A549 (cell line): ENCODE results near the gene DDO. TPM values are rescaled to one million over a fixed set of nuclear protein-coding genes. Genes with fewer than 3 reads are reported as not detected.

ENCODE experiments used
- ATAC-seq, 2 experiments: fragments of 200-7000 bp in 1 of 2; fragments of >200 bp in 1 of 2; cut with Nextera tagmentation in 1 of 2; cut with Tn5 transposase in 1 of 2; 3 replicates each; pipeline versions ENCODE4 v1.8.0 to v1.9.1; 2018 to 2020; ENCODE audit warnings: mild to moderate bottlenecking in 1 of 2, moderate library complexity in 1 of 2
- CTCF ChIA-PET: fragments of 300-600 bp; sonication (Branson Sonifier 250); formaldehyde crosslinking; extraction: SDS; loops from one replicate; lab custom pipeline; 2021; ENCODE audit warnings: antibody characterized with exemption, inconsistent platforms; lab: Yijun Ruan, JAX
- POLR2A ChIA-PET: fragments of 350-600 bp; formaldehyde crosslinking; extraction: SDS; loops from one replicate; lab custom pipeline; 2021; ENCODE audit warnings: antibody characterized with exemption, inconsistent platforms; lab: Yijun Ruan, JAX
- DNase-seq, 2 experiments: peaks; one replicate each; pipeline versions ENCODE4 v3.0.0 to v3.0.0-alpha.2; 2011 to 2016; ENCODE audit warnings: low read depth in 1 of 2, low spot score in 1 of 2
- FAIRE-seq: peaks from 2 replicates; lab custom pipeline; 2011; peaks lifted over from hg19 to GRCh38; lab: Jason Lieb, UNC
- H3K27ac ChIP-seq, 2 experiments: fragments of >200 bp; sonication (Bioruptor Twin); formaldehyde crosslinking; 3 replicates each; pipeline ENCODE4 v1.5.1; 2016 to 2017
- H3K4me1 ChIP-seq: fragments of >200 bp; sonication (Bioruptor Twin); formaldehyde crosslinking; 3 replicates; pipeline ENCODE4 v1.6.1; 2016
- H3K4me2 ChIP-seq: fragments of >200 bp; sonication (Bioruptor Twin); formaldehyde crosslinking; 3 replicates; pipeline ENCODE4 v1.6.1; 2016
- H3K4me3 ChIP-seq: fragments of >200 bp; sonication (Bioruptor Twin); formaldehyde crosslinking; 3 replicates; pipeline ENCODE4 v1.5.1; 2016
- H3K9me3 ChIP-seq: fragments of >200 bp; sonication (Bioruptor Twin); formaldehyde crosslinking; 3 replicates; pipeline ENCODE4 v1.6.1; 2016
- EHMT2 ChIP-seq: fragments of 200-600 bp; sonication (generic); IDR thresholded peaks from 2 replicates; pipeline ENCODE4 v1.6.1; 2016; ENCODE audit warnings: antibody characterized with exemption, low read depth, mild to moderate bottlenecking, moderate library complexity
- ESRRA ChIP-seq: fragments of 150-350 bp; IDR thresholded peaks from 2 replicates; pipeline ENCODE4 v1.6.1; 2014; ENCODE audit warnings: mild to moderate bottlenecking, low read length, borderline replicate concordance
- HDAC2 ChIP-seq: fragments of 200-600 bp; sonication (generic); IDR thresholded peaks from 2 replicates; pipeline ENCODE4 v1.6.1; 2016
- HES2 ChIP-seq: fragments of >200 bp; sonication (Bioruptor Twin); formaldehyde crosslinking; IDR thresholded peaks from 2 replicates; pipeline ENCODE4 v1.6.1; 2016
- HEYL ChIP-seq: fragments of 250-450 bp; sonication (Bioruptor Pico); IDR thresholded peaks from 2 replicates; pipeline ENCODE4 v1.8.0; 2021; ENCODE audit warnings: mild to moderate bottlenecking, moderate library complexity
- HMGXB4 ChIP-seq: fragments of 250-450 bp; sonication (Bioruptor Pico); IDR thresholded peaks from 2 replicates; pipeline ENCODE4 v1.5.0; 2021; ENCODE audit warnings: mild to moderate bottlenecking, moderate library complexity, borderline replicate concordance
- HOXA7 ChIP-seq: fragments of 250-450 bp; sonication (Bioruptor Pico); IDR thresholded peaks from 2 replicates; pipeline ENCODE4 v1.5.0; 2020; ENCODE audit warnings: mild to moderate bottlenecking, moderate library complexity
- KDM1A ChIP-seq: fragments of 200-600 bp; sonication (generic); IDR thresholded peaks from 2 replicates; pipeline ENCODE4 v1.6.1; 2016; ENCODE audit warnings: low read depth, mild to moderate bottlenecking
- NPAS2 ChIP-seq: fragments of 250-450 bp; sonication (Bioruptor Pico); IDR thresholded peaks from 2 replicates; pipeline ENCODE4 v1.8.0; 2022; ENCODE audit warnings: mild to moderate bottlenecking, moderate library complexity, borderline replicate concordance
- PHF8 ChIP-seq: fragments of 200-600 bp; sonication (generic); IDR thresholded peaks from 2 replicates; pipeline ENCODE4 v1.6.1; 2016; ENCODE audit warnings: low read depth, mild to moderate bottlenecking, antibody characterized with exemption, moderate library complexity, borderline replicate concordance
- RFX5 ChIP-seq: fragments of 450-650 bp; IDR thresholded peaks from 2 replicates; pipeline ENCODE4 v1.7.1; 2014; ENCODE audit warnings: antibody characterized with exemption, mild to moderate bottlenecking, moderate library complexity
- TFCP2L1 ChIP-seq: fragments of 250-450 bp; sonication (Bioruptor Pico); IDR thresholded peaks from 2 replicates; pipeline ENCODE4 v1.5.0; 2021; ENCODE audit warnings: mild to moderate bottlenecking
- ZC3H11A ChIP-seq: fragments of 450-650 bp; IDR thresholded peaks from 2 replicates; pipeline ENCODE4 v1.6.1; 2014; ENCODE audit warnings: antibody characterized with exemption, mild to moderate bottlenecking
- ZFP36 ChIP-seq: fragments of 450-650 bp; IDR thresholded peaks from 2 replicates; pipeline ENCODE4 v1.6.1; 2014; ENCODE audit warnings: borderline replicate concordance; ENCODE audit not compliant: partially characterized antibody
- ZNF302 ChIP-seq: fragments of 250-450 bp; sonication (Bioruptor Pico); IDR thresholded peaks from 2 replicates; pipeline ENCODE4 v1.9.0; 2021; ENCODE audit warnings: inconsistent platforms, mild to moderate bottlenecking, moderate library complexity
- WGBS: methylation state at CpG from one replicate; pipeline ENCODE4 v1.1.6; 2017; ENCODE audit errors: missing lambda C conversion rate; 5-methylcytosine and 5-hydroxymethylcytosine counted together
- polyA plus RNA-seq, 4 experiments: library from polyadenylated mRNA; depleted of rRNA in 3 of 4; stranded (reverse); fragments of >200 nt; fragmentation: RNase III in 1 of 4; extraction: RNeasy Plus Mini Kit Qiagen cat#74134 plus additional on column Dnase treatment in 1 of 4; gene quantifications; 2 replicates in 3 of 4; 3 replicates in 1 of 4; pipeline ENCODE4 v1.2.3, GENCODE V29; 2011 to 2017
- TF ChIP-seq, protein P1 (sequence below): fragments of 200-600 bp; sonication (generic); IDR thresholded peaks from 2 replicates; pipeline ENCODE4 v1.6.1; 2016; ENCODE audit warnings: antibody characterized with exemption, mild to moderate bottlenecking, moderate library complexity
- TF ChIP-seq, protein P2 (sequence below): fragments of 250-450 bp; sonication (Bioruptor Pico); IDR thresholded peaks from 2 replicates; pipeline ENCODE4 v1.5.0; 2020; ENCODE audit warnings: low read depth, mild to moderate bottlenecking, moderate library complexity

DDO gene
- polyA plus RNA-seq, 2 of the 4 experiments (the other 2 are of a cell fraction): 0.04 to 0.05 TPM

DNA sequence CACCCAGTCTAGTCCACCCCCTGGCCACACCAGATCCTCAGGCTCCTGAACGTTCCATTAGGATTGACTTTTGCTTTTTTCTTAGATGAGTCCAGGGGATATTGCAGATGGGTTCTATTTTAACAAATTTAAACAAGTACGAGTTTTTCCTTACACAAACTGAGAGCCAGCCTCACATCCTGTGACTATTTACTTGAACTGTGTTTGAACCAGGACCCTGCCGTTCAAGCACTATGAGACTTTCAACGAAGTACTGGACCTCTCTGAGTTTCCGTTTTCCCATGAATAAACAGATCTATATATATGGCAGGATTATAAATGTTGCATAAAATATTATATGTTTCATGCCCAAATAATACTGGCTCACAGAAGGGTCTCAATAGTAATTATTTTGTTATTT lies 55.8 kb downstream of the DDO start:
- H3K9me3 ChIP-seq: no peaks in the 10 kb centered on the region
- no peak overlapping the region for H3K4me3 ChIP-seq
- FAIRE-seq (no peak), ATAC-seq (no peak), DNase-seq (no peak)
- CTCF ChIA-PET: no interaction called here
- 57% methylated on average over 5 of the region's 5 CpGs for WGBS
- no peaks in the 10 kb centered on the region for H3K4me1 ChIP-seq
- H3K4me2 ChIP-seq: no peak overlapping the region
- POLR2A ChIA-PET: no interaction called here
- no peak overlapping the region for H3K27ac ChIP-seq
- TF ChIP-seq HOXA7 (CRISPR knock-in tag): no peak
- TF ChIP-seq PHF8: no peak
- no peak for TF ChIP-seq EHMT2
- TF ChIP-seq, protein P1, sequence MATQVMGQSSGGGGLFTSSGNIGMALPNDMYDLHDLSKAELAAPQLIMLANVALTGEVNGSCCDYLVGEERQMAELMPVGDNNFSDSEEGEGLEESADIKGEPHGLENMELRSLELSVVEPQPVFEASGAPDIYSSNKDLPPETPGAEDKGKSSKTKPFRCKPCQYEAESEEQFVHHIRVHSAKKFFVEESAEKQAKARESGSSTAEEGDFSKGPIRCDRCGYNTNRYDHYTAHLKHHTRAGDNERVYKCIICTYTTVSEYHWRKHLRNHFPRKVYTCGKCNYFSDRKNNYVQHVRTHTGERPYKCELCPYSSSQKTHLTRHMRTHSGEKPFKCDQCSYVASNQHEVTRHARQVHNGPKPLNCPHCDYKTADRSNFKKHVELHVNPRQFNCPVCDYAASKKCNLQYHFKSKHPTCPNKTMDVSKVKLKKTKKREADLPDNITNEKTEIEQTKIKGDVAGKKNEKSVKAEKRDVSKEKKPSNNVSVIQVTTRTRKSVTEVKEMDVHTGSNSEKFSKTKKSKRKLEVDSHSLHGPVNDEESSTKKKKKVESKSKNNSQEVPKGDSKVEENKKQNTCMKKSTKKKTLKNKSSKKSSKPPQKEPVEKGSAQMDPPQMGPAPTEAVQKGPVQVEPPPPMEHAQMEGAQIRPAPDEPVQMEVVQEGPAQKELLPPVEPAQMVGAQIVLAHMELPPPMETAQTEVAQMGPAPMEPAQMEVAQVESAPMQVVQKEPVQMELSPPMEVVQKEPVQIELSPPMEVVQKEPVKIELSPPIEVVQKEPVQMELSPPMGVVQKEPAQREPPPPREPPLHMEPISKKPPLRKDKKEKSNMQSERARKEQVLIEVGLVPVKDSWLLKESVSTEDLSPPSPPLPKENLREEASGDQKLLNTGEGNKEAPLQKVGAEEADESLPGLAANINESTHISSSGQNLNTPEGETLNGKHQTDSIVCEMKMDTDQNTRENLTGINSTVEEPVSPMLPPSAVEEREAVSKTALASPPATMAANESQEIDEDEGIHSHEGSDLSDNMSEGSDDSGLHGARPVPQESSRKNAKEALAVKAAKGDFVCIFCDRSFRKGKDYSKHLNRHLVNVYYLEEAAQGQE: no peak
- no peak for TF ChIP-seq ZFP36
- no peak for TF ChIP-seq HDAC2
- no peak for TF ChIP-seq ZC3H11A
- TF ChIP-seq RFX5: no peak
- TF ChIP-seq NPAS2 (CRISPR knock-in tag): no peak
- TF ChIP-seq KDM1A: no peak
- TF ChIP-seq, protein P2, sequence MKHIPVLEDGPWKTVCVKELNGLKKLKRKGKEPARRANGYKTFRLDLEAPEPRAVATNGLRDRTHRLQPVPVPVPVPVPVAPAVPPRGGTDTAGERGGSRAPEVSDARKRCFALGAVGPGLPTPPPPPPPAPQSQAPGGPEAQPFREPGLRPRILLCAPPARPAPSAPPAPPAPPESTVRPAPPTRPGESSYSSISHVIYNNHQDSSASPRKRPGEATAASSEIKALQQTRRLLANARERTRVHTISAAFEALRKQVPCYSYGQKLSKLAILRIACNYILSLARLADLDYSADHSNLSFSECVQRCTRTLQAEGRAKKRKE: no peak
- no peak for TF ChIP-seq ZNF302 (CRISPR knock-in tag)
- no peak for TF ChIP-seq HEYL
- TF ChIP-seq HMGXB4 (CRISPR knock-in tag): no peak

GRCh38 chr6:110358553-110359160 lies 56.7 kb downstream of the DDO start:
- Histone ChIP-seq H3K4me1 (no peaks in the 10 kb centered on the region), H3K4me3 (peak overlapping the region; percentile 41), H3K9me3 (no peaks in the 10 kb centered on the region), H3K27ac (no peak overlapping the region), H3K4me2 (peak overlapping the region; percentile 68)
- no peak for DNase-seq
- ChIA-PET POLR2A (no interaction called here), CTCF (no interaction called here)
- FAIRE-seq: no peak
- TF ChIP-seq ESRRA (no peak), HES2 (no peak), NPAS2 (CRISPR knock-in tag) (no peak), ZNF302 (CRISPR knock-in tag) (no peak), TFCP2L1 (CRISPR knock-in tag) (no peak)
- WGBS: 77% methylated on average over 9 of the region's 13 CpGs
- ATAC-seq: no peak
